Smooth muscle cell (in vitro differentiated cells): ENCODE results near the gene COL17A1. TPM values are rescaled to one million over a fixed set of nuclear protein-coding genes. Genes with fewer than 3 reads are reported as not detected.

Experiments
- DNase-seq: peaks from one replicate; lab custom pipeline; 2025; ENCODE audit not compliant: unreplicated experiment; lab: John Stamatoyannopoulos, UW
- H2AFZ ChIP-seq: fragments of 200-600 bp; sonication (generic); 2 replicates; pipeline ENCODE4 v1.6.0; 2016; ENCODE audit warnings: antibody characterized with exemption, low read depth, mild to moderate bottlenecking
- H3F3A ChIP-seq: fragments of 200-600 bp; sonication (generic); 2 replicates; pipeline ENCODE4 v1.6.0; 2017; ENCODE audit warnings: antibody characterized with exemption, low read depth
- H3K27ac ChIP-seq: fragments of 200-600 bp; sonication (generic); 2 replicates; pipeline ENCODE4 v1.5.1; 2016; ENCODE audit warnings: low read depth, mild to moderate bottlenecking
- H3K27me3 ChIP-seq: fragments of 200-600 bp; sonication (generic); 2 replicates; pipeline ENCODE4 v1.6.1; 2016; ENCODE audit warnings: low read depth, mild to moderate bottlenecking
- H3K36me3 ChIP-seq: fragments of 200-600 bp; sonication (generic); 2 replicates; pipeline ENCODE4 v1.5.1; 2016; ENCODE audit warnings: low read depth
- H3K4me1 ChIP-seq: fragments of 200-600 bp; sonication (generic); 2 replicates; pipeline ENCODE4 v1.5.1; 2016; ENCODE audit warnings: low read depth
- H3K4me2 ChIP-seq: fragments of 200-600 bp; sonication (generic); 2 replicates; pipeline ENCODE4 v1.6.0; 2016; ENCODE audit warnings: mild to moderate bottlenecking
- H3K4me3 ChIP-seq: fragments of 200-600 bp; sonication (generic); 2 replicates; pipeline ENCODE4 v1.5.1; 2016; ENCODE audit warnings: mild to moderate bottlenecking
- H3K79me2 ChIP-seq: fragments of 200-600 bp; sonication (generic); 2 replicates; pipeline ENCODE4 v1.6.0; 2016; ENCODE audit warnings: low read depth, mild to moderate bottlenecking
- H3K9ac ChIP-seq: fragments of 200-600 bp; sonication (generic); 2 replicates; pipeline ENCODE4 v1.6.0; 2016; ENCODE audit warnings: low read depth
- H3K9me3 ChIP-seq: fragments of 200-600 bp; sonication (generic); replicated peaks from 2 replicates; pipeline ENCODE4 v1.5.1; 2016; ENCODE audit warnings: low read depth
- H4K20me1 ChIP-seq: fragments of 200-600 bp; sonication (generic); 2 replicates; pipeline ENCODE4 v1.6.0; 2016; ENCODE audit warnings: low read depth
- CTCF ChIP-seq: fragments of 200-600 bp; sonication (generic); IDR thresholded peaks from 2 replicates; pipeline ENCODE4 v1.5.1; 2017; ENCODE audit warnings: borderline replicate concordance, mild to moderate bottlenecking, antibody characterized with exemption; ENCODE audit not compliant: insufficient read depth, poor library complexity, severe bottlenecking
- WGBS: methylation state at CpG from one replicate; pipeline ENCODE4 v1.1.7; 2016; ENCODE audit warnings: low lambda C conversion rate; 5-methylcytosine and 5-hydroxymethylcytosine counted together
- microRNA counts: library from miRNA; unstranded; fragments of <30 nt; microRNA quantifications from one replicate; lab custom pipeline; 2016
- microRNA-seq: library from miRNA; unstranded; fragments of <30 nt; microRNA quantifications from one replicate; pipeline ENCODE4, GENCODE V29; 2016; ENCODE audit warnings: borderline number of aligned reads
- polyA plus RNA-seq: library from polyadenylated mRNA; unstranded; fragments of >200 nt; fragmentation: Nextera tagmentation; extraction: Ambion mirVana; gene quantifications from 2 replicates; pipeline ENCODE4 v1.2.1, GENCODE V29; 2016
- total RNA-seq: library from RNA; depleted of rRNA; stranded (reverse); fragments of >200 nt; gene quantifications from 2 replicates; pipeline ENCODE4 v1.2.3, GENCODE V29; 2014

The COL17A1 gene
- total and polyA plus RNA-seq, 2 experiments from 2014 or later: 31.5 to 150 TPM

- H3K4me1 ChIP-seq: no peaks in the 10 kb centered on the region
- no peak overlapping the region for H3K4me2 ChIP-seq
- no peak overlapping the region for H3K27ac ChIP-seq
- no peak overlapping the region for H3K9ac ChIP-seq
- no peaks in the 10 kb centered on the region for H3F3A ChIP-seq
- no peak overlapping the region for H2AFZ ChIP-seq
- H3K4me3 ChIP-seq: no peak overlapping the region
- peaks cover 93% of the 10 kb centered on the region for H4K20me1 ChIP-seq
- H3K27me3 ChIP-seq: no peaks in the 10 kb centered on the region
- H3K36me3 ChIP-seq: no peaks in the 10 kb centered on the region
- no peak for TF ChIP-seq CTCF
- no peak for DNase-seq
- H3K79me2 ChIP-seq: peaks cover 81% of the 10 kb centered on the region
- no peaks in the 10 kb centered on the region for H3K9me3 ChIP-seq
These were observed 100.0 kb downstream of the COL17A1 start for GRCh38 chr10:103985726-103986125.

- Histone ChIP-seq H3K36me3 (no peaks in the 10 kb centered on the region), H3K4me1 (no peaks in the 10 kb centered on the region), H3K27ac (no peak overlapping the region), H3K27me3 (no peaks in the 10 kb centered on the region), H3K4me2 (no peak overlapping the region), H3K79me2 (peaks cover 94% of the 10 kb centered on the region), H3F3A (no peaks in the 10 kb centered on the region), H4K20me1 (peaks cover 95% of the 10 kb centered on the region), H2AFZ (no peak overlapping the region), H3K9me3 (no peaks in the 10 kb centered on the region), H3K9ac (no peak overlapping the region), H3K4me3 (no peak overlapping the region)
- WGBS: 83% methylated on average over 4 of the region's 4 CpGs
- no peak for TF ChIP-seq CTCF
- DNase-seq: no peak
These were observed 102.2 kb downstream of the COL17A1 start for GRCh38 chr10:103983367-103983911.

GRCh38 chr10:103982639-103983038 is 103.0 kb downstream of the COL17A1 start:
- no peak overlapping the region for H3K27ac ChIP-seq
- DNase-seq: no peak
- no peaks in the 10 kb centered on the region for H3K4me1 ChIP-seq
- no peak overlapping the region for H2AFZ ChIP-seq
- H3K27me3 ChIP-seq: no peaks in the 10 kb centered on the region
- no peaks in the 10 kb centered on the region for H3F3A ChIP-seq
- 86% methylated on average over 4 of the region's 4 CpGs for WGBS
- H3K9me3 ChIP-seq: no peaks in the 10 kb centered on the region
- H3K79me2 ChIP-seq: peaks cover 95% of the 10 kb centered on the region
- no peak overlapping the region for H3K4me2 ChIP-seq
- no peak overlapping the region for H3K4me3 ChIP-seq
- no peak overlapping the region for H3K9ac ChIP-seq
- H4K20me1 ChIP-seq: peaks cover 95% of the 10 kb centered on the region
- no peaks in the 10 kb centered on the region for H3K36me3 ChIP-seq
- TF ChIP-seq CTCF: peak; percentile 10

MicroRNA genes within 50 kb of the gene (microRNA counts, 767-probe panel; counts per million panel counts)
- microRNA hsa-miR-936 (lab: Ali Mortazavi, UCI): 183 counts per million

Small RNA genes within 50 kb of the gene (microRNA-seq; reads per million reads assigned to microRNA genes)
- gene MIR936: not detected

Other genes starting within 250 kb of the COL17A1 start
- 37.6 and 37.9 TPM in 2 replicates for gene SH3PXD2A, start 230.3 kb downstream of the COL17A1 start, total RNA-seq
- 30.1 and 33.4 TPM in 2 replicates for gene SH3PXD2A, start 230.3 kb downstream of the COL17A1 start, polyA plus RNA-seq
- gene STN1, start 167.7 kb downstream of the COL17A1 start, total RNA-seq: 34.9 and 37.9 TPM in 2 replicates
- 38.6 and 47.8 TPM in 2 replicates for gene STN1, start 167.7 kb downstream of the COL17A1 start, polyA plus RNA-seq
- 45.7 and 54.9 TPM in 2 replicates for gene SLK, start 118.7 kb downstream of the COL17A1 start, total RNA-seq
- gene SLK, start 118.7 kb downstream of the COL17A1 start, polyA plus RNA-seq: 15.5 and 16.9 TPM in 2 replicates
- 4.1 and 5.3 TPM in 2 replicates for gene SFR1, start 36.3 kb upstream of the COL17A1 start, total RNA-seq
- 4.7 and 5.3 TPM in 2 replicates for gene SFR1, start 36.3 kb upstream of the COL17A1 start, polyA plus RNA-seq
- gene CFAP43, start 146.5 kb upstream of the COL17A1 start, total RNA-seq: 0.04 and 0.49 TPM in 2 replicates
- 0.50 and 0.63 TPM in 2 replicates for gene CFAP43, start 146.5 kb upstream of the COL17A1 start, polyA plus RNA-seq
- gene GSTO1, start 169.0 kb upstream of the COL17A1 start, total RNA-seq: 293 and 297 TPM in 2 replicates
- 407 and 440 TPM in 2 replicates for gene GSTO1, start 169.0 kb upstream of the COL17A1 start, polyA plus RNA-seq
- gene GSTO2, start 183.3 kb upstream of the COL17A1 start, total RNA-seq: 1.8 and 2.1 TPM in 2 replicates
- gene GSTO2, start 183.3 kb upstream of the COL17A1 start, polyA plus RNA-seq: 3.7 and 4.9 TPM in 2 replicates